CD4-positive, alpha-beta T cell treated with Interferon alpha-2 for 1 hour (primary cell): Measurements from ENCODE around the gene DUSP15.
"Not testable (repeated sequence)": the region's sequence is repeated elsewhere in the genome, so short reads cannot be mapped to it uniquely, and the experiment has no call there.

ENCODE experiments used
- DNase-seq, 2 donors: peaks; one replicate each; pipeline ENCODE4 v3.0.0-alpha.2; 2020 to 2022

Gene DUSP15

GRCh38 chr20:31837896-31838397 is 32.4 kb downstream of the DUSP15 start:
- no peak for DNase-seq

GRCh38 chr20:31836853-31837608 is 33.3 kb downstream of the DUSP15 start:
- DNase-seq: no peak

GRCh38 chr20:31835977-31836852 is 34.1 kb downstream of the DUSP15 start:
- peak; percentile 32 to 58 for DNase-seq

- DNase-seq: no peak
Measured at GRCh38 chr20:31835554-31835953, 34.8 kb downstream of the DUSP15 start.

GRCh38 chr20:31833931-31834521 is 36.3 kb downstream of the DUSP15 start:
- no peak for DNase-seq

GRCh38 chr20:31833130-31833930 is 37.0 kb downstream of the DUSP15 start:
- peak; percentile 42 to 54 for DNase-seq

GRCh38 chr20:31831771-31832306 is 38.5 kb downstream of the DUSP15 start:
- DNase-seq: no peak

GRCh38 chr20:31831211-31831610 is 39.1 kb downstream of the DUSP15 start:
- DNase-seq: no peak

- no peak for DNase-seq
Measured at GRCh38 chr20:31830406-31830981, 39.8 kb downstream of the DUSP15 start.

- DNase-seq: no peak
Measured at GRCh38 chr20:31829731-31830130, 40.6 kb downstream of the DUSP15 start.

- DNase-seq: not testable (repeated sequence)
Measured at GRCh38 chr20:31828016-31828415, 42.3 kb downstream of the DUSP15 start.

- no peak for DNase-seq
Measured at GRCh38 chr20:31827059-31827458, 43.3 kb downstream of the DUSP15 start.

GRCh38 chr20:31826074-31826473 is 44.3 kb downstream of the DUSP15 start:
- no peak for DNase-seq

GRCh38 chr20:31824554-31825313 is 45.6 kb downstream of the DUSP15 start:
- no peak for DNase-seq

GRCh38 chr20:31824125-31824485 is 46.2 kb downstream of the DUSP15 start:
- no peak for DNase-seq

GRCh38 chr20:31823360-31824124 is 46.8 kb downstream of the DUSP15 start:
- DNase-seq: no peak

GRCh38 chr20:31822421-31823330 is 47.7 kb downstream of the DUSP15 start:
- DNase-seq: peak; percentile 69 to 76

- DNase-seq: no peak
Measured at GRCh38 chr20:31821427-31821826, 48.9 kb downstream of the DUSP15 start.

GRCh38 chr20:31820228-31820627 is 50.1 kb downstream of the DUSP15 start:
- DNase-seq: no peak
